HepG2 (cell line): ENCODE results near the gene DSTN. TPM values are rescaled to one million over a fixed set of nuclear protein-coding genes. Genes with fewer than 3 reads are reported as not detected.
A peak's percentile ranks its signal among the peaks of the same experiment; 100 is the strongest.

Source experiments
- ATAC-seq: fragments of 200-7000 bp; cut with Tn5 transposase; 3 replicates; pipeline ENCODE4 v1.9.1; 2020; ENCODE audit warnings: mild to moderate bottlenecking, moderate library complexity
- BruUV-seq: library from RNA; stranded (reverse); fragments of 400-500 nt; replicated peaks from 2 replicates; lab custom pipeline; 2021; lab: Mats Ljungman, UMichigan
- CTCF ChIA-PET: fragments of 300-600 bp; formaldehyde crosslinking; extraction: SDS; loops from one replicate; lab custom pipeline; 2021; ENCODE audit warnings: low total read pairs, inconsistent platforms, low intra/inter-chr PET ratio; lab: Yijun Ruan, JAX
- POLR2A ChIA-PET: fragments of 350-600 bp; sonication (Branson Sonifier 250); formaldehyde crosslinking; loops from one replicate; lab custom pipeline; 2020; ENCODE audit warnings: antibody characterized with exemption, inconsistent platforms; lab: Yijun Ruan, JAX
- DNase-seq: peaks from one replicate; pipeline ENCODE4 v3.0.0-alpha.2; 2015; ENCODE audit warnings: low spot score
- FAIRE-seq: peaks from 3 replicates; lab custom pipeline; 2011; peaks lifted over from hg19 to GRCh38; lab: Jason Lieb, UNC
- H2AFZ ChIP-seq: one replicate; pipeline ENCODE4 v1.6.1; 2011; ENCODE audit warnings: low read length, inconsistent platforms
- H3K27ac ChIP-seq: fragments of 300-600 bp; 3 replicates; pipeline ENCODE4 v1.8.0; 2011; ENCODE audit warnings: mixed run types, mild to moderate bottlenecking, mixed read lengths, low read length, inconsistent platforms; ENCODE audit not compliant: insufficient read depth; ENCODE audit errors: extremely low read length
- H3K27me3 ChIP-seq, 2 experiments: fragments of 200-600 bp in 1 of 2; 2 replicates in 1 of 2; 3 replicates in 1 of 2; pipeline versions ENCODE4 v1.6.0 to v1.8.0; 2011; ENCODE audit warnings: low read length in 2 of 2, mild to moderate bottlenecking in 2 of 2, moderate library complexity in 2 of 2, inconsistent platforms in 1 of 2; ENCODE audit not compliant: insufficient read depth in 2 of 2, control insufficient read depth in 1 of 2
- H3K36me3 ChIP-seq, 2 experiments: fragments of 200-600 bp in 1 of 2; replicated peaks in 1 of 2; 2 replicates in 1 of 2; 3 replicates in 1 of 2; pipeline versions ENCODE4 v1.5.1 to v1.8.0; 2011; ENCODE audit warnings: low read length in 2 of 2, inconsistent platforms in 1 of 2; ENCODE audit not compliant: insufficient read depth in 2 of 2, control insufficient read depth in 1 of 2
- H3K4me1 ChIP-seq: 2 replicates; pipeline ENCODE4 v1.5.1; 2012; ENCODE audit warnings: low read length, inconsistent platforms; ENCODE audit not compliant: insufficient read depth
- H3K4me2 ChIP-seq: 2 replicates; pipeline ENCODE4 v1.6.0; 2011; ENCODE audit warnings: low read depth, low read length, inconsistent platforms
- H3K4me3 ChIP-seq, 3 experiments: fragments of 200-600 bp in 1 of 3; sonication (generic), shearing (Covaris generic) in 1 of 3; replicated peaks in 1 of 3; 2 replicates each; pipeline ENCODE4 v1.5.1; 2011 to 2016; ENCODE audit warnings: low read length in 3 of 3, inconsistent platforms in 2 of 3, low read depth in 2 of 3, mild to moderate bottlenecking in 2 of 3, control low read depth in 1 of 3, mixed read lengths in 1 of 3; ENCODE audit not compliant: insufficient read depth in 1 of 3
- H3K79me2 ChIP-seq: one replicate; pipeline ENCODE4 v1.6.1; 2011; ENCODE audit warnings: low read length, inconsistent platforms; ENCODE audit not compliant: insufficient read depth
- H3K9ac ChIP-seq: 2 replicates; pipeline ENCODE4 v1.6.0; 2011; ENCODE audit warnings: mild to moderate bottlenecking, low read depth, low read length, inconsistent platforms; ENCODE audit not compliant: insufficient read depth
- H3K9me3 ChIP-seq: 2 replicates; pipeline ENCODE4 v1.5.1; 2012; ENCODE audit warnings: mild to moderate bottlenecking, low read length
- H4K20me1 ChIP-seq: 2 replicates; pipeline ENCODE4 v1.6.0; 2011; ENCODE audit warnings: inconsistent platforms, mild to moderate bottlenecking, low read length, moderate library complexity; ENCODE audit not compliant: insufficient read depth
- ATF7 ChIP-seq, 2 experiments: fragments of 450-650 bp in 1 of 2; sonication (generic) in 1 of 2; formaldehyde crosslinking in 1 of 2; IDR thresholded peaks; 2 replicates each; pipeline versions ENCODE4 v1.4.0 to v1.6.1; 2016 to 2020; ENCODE audit warnings: antibody characterized with exemption in 1 of 2, mild to moderate bottlenecking in 1 of 2, missing genetic modification reagents in 1 of 2
- FOXC1 ChIP-seq: sonication (generic); formaldehyde crosslinking; IDR thresholded peaks from 2 replicates; pipeline ENCODE4 v1.8.0; 2022; ENCODE audit warnings: mild to moderate bottlenecking, missing genetic modification reagents, borderline replicate concordance
- JARID2 ChIP-seq: sonication (generic); formaldehyde crosslinking; IDR thresholded peaks from 2 replicates; pipeline ENCODE4 v1.8.1; 2023; ENCODE audit warnings: missing genetic modification reagents, inconsistent platforms; ENCODE audit not compliant: insufficient replicate concordance
- MYC ChIP-seq: sonication (generic); formaldehyde crosslinking; IDR thresholded peaks from 2 replicates; pipeline ENCODE4 v1.9.0; 2021; ENCODE audit warnings: missing genetic modification reagents, borderline replicate concordance
- RELA ChIP-seq: sonication (generic); formaldehyde crosslinking; IDR thresholded peaks from 2 replicates; pipeline ENCODE4 v1.4.0; 2020; ENCODE audit warnings: missing genetic modification reagents
- RFXAP ChIP-seq: sonication (generic); formaldehyde crosslinking; IDR thresholded peaks from 2 replicates; pipeline ENCODE4 v1.4.0; 2020; ENCODE audit warnings: missing genetic modification reagents, borderline replicate concordance
- SP2 ChIP-seq: sonication (generic); formaldehyde crosslinking; IDR thresholded peaks from 2 replicates; pipeline ENCODE4 v1.5.1; 2020; ENCODE audit warnings: mild to moderate bottlenecking, missing genetic modification reagents
- TAF15 ChIP-seq: fragments of 200-400 bp; formaldehyde crosslinking; IDR thresholded peaks from one replicate; pipeline ENCODE4 v1.6.1; 2018; ENCODE audit warnings: mild to moderate bottlenecking, low read depth, low read length; ENCODE audit not compliant: poor library complexity, severe bottlenecking
- TIGD3 ChIP-seq: sonication (generic); formaldehyde crosslinking; IDR thresholded peaks from 2 replicates; pipeline ENCODE4 v1.5.1; 2020; ENCODE audit warnings: mild to moderate bottlenecking, missing genetic modification reagents, borderline replicate concordance
- ZGPAT ChIP-seq: IDR thresholded peaks from 2 replicates; pipeline ENCODE4 v1.6.1; 2016; ENCODE audit warnings: mild to moderate bottlenecking
- ZNF44 ChIP-seq: sonication (generic); formaldehyde crosslinking; IDR thresholded peaks from 2 replicates; pipeline ENCODE4 v1.5.1; 2020; ENCODE audit warnings: mild to moderate bottlenecking, missing genetic modification reagents
- ZNF530 ChIP-seq: sonication (generic); formaldehyde crosslinking; IDR thresholded peaks from 2 replicates; pipeline ENCODE4 v1.5.0; 2020; ENCODE audit warnings: low read depth, mild to moderate bottlenecking, missing genetic modification reagents
- ZNF552 ChIP-seq: sonication (generic); formaldehyde crosslinking; IDR thresholded peaks from 2 replicates; pipeline ENCODE4 v1.9.0; 2022; ENCODE audit warnings: missing genetic modification reagents, mild to moderate bottlenecking, borderline replicate concordance
- ZNF644 ChIP-seq: IDR thresholded peaks from 2 replicates; pipeline ENCODE4 v1.6.1; 2016; ENCODE audit warnings: low read depth
- WGBS: methylation state at CpG from one replicate; pipeline ENCODE4 v1.1.6; 2017; ENCODE audit warnings: low lambda C conversion rate; 5-methylcytosine and 5-hydroxymethylcytosine counted together
- in situ Hi-C: cut with HindIII; loops from 2 replicates; pipeline ENCODE4 v1.10.0; 2017; ENCODE audit warnings: low pct_unique_long_range_greater_than_20kb; ENCODE audit not compliant: extremely low pct_ligation_motif_present
- intact Hi-C: fragments of 100-400 bp; cut with micrococcal nuclease; formaldehyde crosslinking; loops from one replicate; pipeline ENCODE4 v1.10.0; 2022; ENCODE audit not compliant: unreplicated experiment
- polyA plus RNA-seq, 8 experiments: library from polyadenylated mRNA; depleted of rRNA in 3 of 8; stranded (reverse) in 7 of 8; unstranded in 1 of 8; fragments of >200 nt; fragmentation: Illumina TruSeq in 4 of 8; extraction: Trizol in 4 of 8; gene quantifications; 2 replicates each; pipeline versions ENCODE4 v1.2.1 to v1.2.3, GENCODE V29; 2011 to 2016; ENCODE audit warnings: low read depth in 4 of 8, missing spikeins in 1 of 8, mixed read lengths in 1 of 8; ENCODE audit not compliant: insufficient read depth in 1 of 8
- total RNA-seq, 5 experiments: library from RNA; depleted of rRNA; stranded (reverse); fragments of >200 nt; fragmentation: Illumina TruSeq; extraction: Trizol; gene quantifications; 2 replicates each; pipeline ENCODE4 v1.2.3, GENCODE V29; 2016; ENCODE audit warnings: low read depth in 1 of 5
- TF ChIP-seq, protein P1 (sequence below): sonication (generic); formaldehyde crosslinking; IDR thresholded peaks from 2 replicates; pipeline ENCODE4 v1.4.0; 2020; ENCODE audit warnings: missing genetic modification reagents
- TF ChIP-seq, protein P2 (sequence below): sonication (generic); formaldehyde crosslinking; IDR thresholded peaks from 2 replicates; pipeline ENCODE4 v1.4.0; 2020; ENCODE audit warnings: missing genetic modification reagents, borderline replicate concordance
- TF ChIP-seq, protein P3 (sequence below): sonication (generic); formaldehyde crosslinking; IDR thresholded peaks from 2 replicates; pipeline ENCODE4 v1.5.0; 2020; ENCODE audit warnings: missing genetic modification reagents
- TF ChIP-seq, protein P4 (sequence below): sonication (generic); formaldehyde crosslinking; IDR thresholded peaks from 2 replicates; pipeline ENCODE4 v1.4.0; 2020; ENCODE audit warnings: mild to moderate bottlenecking, missing genetic modification reagents

The DSTN gene
- total and polyA plus RNA-seq, 2 of the 13 experiments (the other 11 are each of a cell fraction or from before 2014, with no cell fraction given): 27.6 to 106 TPM

- CTCF ChIA-PET: no interaction called here
- intact Hi-C loops: no loop called here
- WGBS: 90% methylated on average over 11 of the region's 11 CpGs
- ATAC-seq (no peak), FAIRE-seq (no peak), DNase-seq (no peak)
- peaks cover 85% of the 10 kb centered on the region for H4K20me1 ChIP-seq
- in situ Hi-C loops: no loop called here
- no TSS peak for BruUV-seq
- no peak overlapping the region for H3K4me3 ChIP-seq
- H3K9me3 ChIP-seq: no peaks in the 10 kb centered on the region
- peaks cover 61% of the 10 kb centered on the region for H3K79me2 ChIP-seq
- peaks cover 15% of the 10 kb centered on the region for H3K4me1 ChIP-seq
- no peak overlapping the region for H3K9ac ChIP-seq
- H3K4me2 ChIP-seq: no peak overlapping the region
- no peak overlapping the region for H2AFZ ChIP-seq
- peaks cover 69 to 93% of the 10 kb centered on the region in 2 experiments for H3K36me3 ChIP-seq
- POLR2A ChIA-PET: no interaction called here
- H3K27me3 ChIP-seq: no peaks in the 10 kb centered on the region
- H3K27ac ChIP-seq: no peak overlapping the region
- TF ChIP-seq ZNF44: no peak
- no peak for TF ChIP-seq ZGPAT (CRISPR knock-in tag)
- TF ChIP-seq, protein P1, sequence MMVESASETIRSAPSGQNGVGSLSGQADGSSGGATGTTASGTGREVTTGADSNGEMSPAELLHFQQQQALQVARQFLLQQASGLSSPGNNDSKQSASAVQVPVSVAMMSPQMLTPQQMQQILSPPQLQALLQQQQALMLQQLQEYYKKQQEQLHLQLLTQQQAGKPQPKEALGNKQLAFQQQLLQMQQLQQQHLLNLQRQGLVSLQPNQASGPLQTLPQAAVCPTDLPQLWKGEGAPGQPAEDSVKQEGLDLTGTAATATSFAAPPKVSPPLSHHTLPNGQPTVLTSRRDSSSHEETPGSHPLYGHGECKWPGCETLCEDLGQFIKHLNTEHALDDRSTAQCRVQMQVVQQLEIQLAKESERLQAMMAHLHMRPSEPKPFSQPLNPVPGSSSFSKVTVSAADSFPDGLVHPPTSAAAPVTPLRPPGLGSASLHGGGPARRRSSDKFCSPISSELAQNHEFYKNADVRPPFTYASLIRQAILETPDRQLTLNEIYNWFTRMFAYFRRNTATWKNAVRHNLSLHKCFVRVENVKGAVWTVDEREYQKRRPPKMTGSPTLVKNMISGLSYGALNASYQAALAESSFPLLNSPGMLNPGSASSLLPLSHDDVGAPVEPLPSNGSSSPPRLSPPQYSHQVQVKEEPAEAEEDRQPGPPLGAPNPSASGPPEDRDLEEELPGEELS (CRISPR knock-in tag): no peak
- no peak for TF ChIP-seq ZNF552 (CRISPR knock-in tag)
- no peak for TF ChIP-seq ZNF644 (CRISPR knock-in tag)
- TF ChIP-seq RFXAP (CRISPR knock-in tag): 0 out of 2 replicates have a peak, but pooled peaks have one; percentile 29
- TF ChIP-seq TAF15: no peak
- TF ChIP-seq, protein P2, sequence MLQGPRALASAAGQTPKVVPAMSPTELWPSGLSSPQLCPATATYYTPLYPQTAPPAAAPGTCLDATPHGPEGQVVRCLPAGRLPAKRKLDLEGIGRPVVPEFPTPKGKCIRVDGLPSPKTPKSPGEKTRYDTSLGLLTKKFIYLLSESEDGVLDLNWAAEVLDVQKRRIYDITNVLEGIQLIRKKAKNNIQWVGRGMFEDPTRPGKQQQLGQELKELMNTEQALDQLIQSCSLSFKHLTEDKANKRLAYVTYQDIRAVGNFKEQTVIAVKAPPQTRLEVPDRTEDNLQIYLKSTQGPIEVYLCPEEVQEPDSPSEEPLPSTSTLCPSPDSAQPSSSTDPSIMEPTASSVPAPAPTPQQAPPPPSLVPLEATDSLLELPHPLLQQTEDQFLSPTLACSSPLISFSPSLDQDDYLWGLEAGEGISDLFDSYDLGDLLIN (CRISPR knock-in tag): no peak
- no peak for TF ChIP-seq ZNF530 (CRISPR knock-in tag)
- no peak for TF ChIP-seq ATF7 (IDR thresholded peaks at IDR 0.05)
- TF ChIP-seq ATF7 (CRISPR knock-in tag; IDR thresholded peaks at IDR 0.05): no peak
- no peak for TF ChIP-seq TIGD3 (CRISPR knock-in tag)
- TF ChIP-seq MYC (CRISPR knock-in tag): 0 out of 2 replicates have a peak, but pooled peaks have one; percentile 19
- TF ChIP-seq JARID2: no peak
- TF ChIP-seq, protein P3, sequence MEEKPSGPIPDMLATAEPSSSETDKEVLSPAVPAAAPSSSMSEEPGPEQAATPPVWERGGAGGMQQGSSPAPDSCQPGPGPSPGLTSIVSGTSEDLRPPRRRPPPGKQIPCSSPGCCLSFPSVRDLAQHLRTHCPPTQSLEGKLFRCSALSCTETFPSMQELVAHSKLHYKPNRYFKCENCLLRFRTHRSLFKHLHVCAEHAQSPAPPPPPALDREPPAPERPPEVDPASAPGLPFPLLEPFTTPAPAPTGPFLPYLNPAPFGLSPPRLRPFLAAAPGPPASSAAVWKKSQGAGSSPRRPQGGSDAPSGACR (CRISPR knock-in tag): no peak
- TF ChIP-seq RELA (CRISPR knock-in tag): no peak
- TF ChIP-seq, protein P4, sequence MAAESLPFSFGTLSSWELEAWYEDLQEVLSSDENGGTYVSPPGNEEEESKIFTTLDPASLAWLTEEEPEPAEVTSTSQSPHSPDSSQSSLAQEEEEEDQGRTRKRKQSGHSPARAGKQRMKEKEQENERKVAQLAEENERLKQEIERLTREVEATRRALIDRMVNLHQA (CRISPR knock-in tag): no peak
- TF ChIP-seq SP2 (CRISPR knock-in tag): no peak
- no peak for TF ChIP-seq FOXC1 (CRISPR knock-in tag)
Measured at GRCh38 chr20:17641993-17642392, 72.1 kb downstream of the DSTN start.
